Activated CD8-positive, alpha-beta T cell treated with anti-CD3 and anti-CD28 coated beads, Interleukin-2, amount 10 ng/mL, durations not matched to agents 7 days and 5 days (primary cell): ENCODE data around the gene ZNF726. TPM values are rescaled to one million over a fixed set of nuclear protein-coding genes. Genes with fewer than 3 reads are reported as not detected.
"Not testable (repeated sequence)": the region's sequence is repeated elsewhere in the genome, so short reads cannot be mapped to it uniquely, and the experiment has no call there.

ENCODE experiments used
- ATAC-seq: fragments of 150-1000 bp; cut with Tn5 transposase; one replicate; pipeline ENCODE4 v1.10.0; 2021; ENCODE audit warnings: moderate library complexity
- CTCF ChIA-PET: fragments of 350-600 bp; sonication (Branson Sonifier 250); formaldehyde crosslinking; loops from one replicate; lab custom pipeline; 2021; ENCODE audit warnings: antibody characterized with exemption; lab: Charles Lee
- POLR2A ChIA-PET: fragments of 350-600 bp; sonication (Branson Sonifier 250); formaldehyde crosslinking; loops from one replicate; lab custom pipeline; 2021; ENCODE audit warnings: antibody characterized with exemption; lab: Charles Lee
- DNase-seq: peaks from one replicate; pipeline ENCODE4 v3.0.0-alpha.2; 2020
- H3K27ac Mint-ChIP-seq: one replicate; pipeline ENCODE4 v1.8.0; 2021; ENCODE audit warnings: mild to moderate bottlenecking, mixed read lengths
- H3K27me3 Mint-ChIP-seq: one replicate; pipeline ENCODE4 v1.8.0; 2021; ENCODE audit warnings: low read depth, mixed read lengths
- H3K36me3 Mint-ChIP-seq: one replicate; pipeline ENCODE4 v1.8.0; 2021; ENCODE audit warnings: low read depth, mixed read lengths
- H3K4me1 Mint-ChIP-seq: one replicate; pipeline ENCODE4 v1.8.0; 2021; ENCODE audit warnings: low read depth, mixed read lengths
- H3K4me3 Mint-ChIP-seq: one replicate; pipeline ENCODE4 v1.8.0; 2021; ENCODE audit warnings: mild to moderate bottlenecking, mixed read lengths
- H3K9me3 Mint-ChIP-seq: one replicate; pipeline ENCODE4 v1.8.0; 2022; ENCODE audit warnings: mixed read lengths; ENCODE audit not compliant: insufficient read depth
- total RNA-seq, 2 experiments: library from RNA; stranded (reverse); gene quantifications; one replicate each; pipeline ENCODE4 v1.2.3, GENCODE V29; 2021

Gene ZNF726
- total RNA-seq, 2 experiments from 2014 or later = 16.6 to 16.7 TPM

DNA sequence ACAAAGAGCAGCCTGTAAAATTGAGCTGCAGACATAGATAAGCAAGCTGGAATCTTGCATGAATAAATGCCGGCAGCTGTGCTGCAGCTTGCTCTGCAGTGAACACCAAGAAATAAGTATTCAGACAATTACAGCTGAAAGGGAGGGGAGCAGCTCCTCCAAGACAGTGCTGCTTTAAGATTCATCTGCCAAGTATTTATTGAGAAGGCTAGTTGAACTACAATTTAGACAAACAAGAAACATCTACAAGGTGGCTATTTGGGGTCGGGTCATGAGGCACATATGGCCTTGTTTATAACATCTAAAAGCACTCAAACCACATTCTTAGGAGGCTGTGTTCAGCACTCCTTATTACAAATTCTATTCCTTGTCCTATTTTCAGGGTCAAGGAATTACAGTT lies 34.9 kb downstream of the ZNF726 start:
- Mint-ChIP-seq H3K4me1 (peaks cover 7% of the 10 kb centered on the region), H3K27me3 (no peaks in the 10 kb centered on the region)
- CTCF ChIA-PET = no interaction called here

DNA sequence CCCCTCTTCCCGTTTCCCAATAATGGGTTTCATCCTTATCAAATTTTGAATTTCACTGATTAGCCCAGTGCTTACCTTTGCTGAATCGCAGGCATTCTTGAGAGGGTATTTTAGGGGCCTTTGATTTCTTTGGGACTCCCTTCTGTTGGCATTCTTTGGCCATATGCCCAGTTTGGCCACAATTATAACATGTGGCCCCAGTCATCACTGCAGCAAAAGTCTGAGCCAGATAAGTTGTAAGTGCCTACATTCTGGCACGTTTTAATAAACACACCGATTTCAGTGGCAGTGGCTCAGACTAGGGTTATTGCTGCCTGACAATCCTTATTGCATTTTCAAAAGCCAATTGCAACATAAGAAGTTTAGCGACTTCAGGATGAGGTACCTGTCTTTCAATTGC lies 41.4 kb downstream of the ZNF726 start:
- CTCF ChIA-PET = no interaction called here
- Mint-ChIP-seq H3K4me3 (no peak overlapping the region), H3K4me1 (no peaks in the 10 kb centered on the region), H3K9me3 (peaks cover 24% of the 10 kb centered on the region), H3K27me3 (no peaks in the 10 kb centered on the region), H3K27ac (no peak overlapping the region), H3K36me3 (peaks cover 2% of the 10 kb centered on the region)
- ATAC-seq (no peak), DNase-seq (no peak)
- POLR2A ChIA-PET = no interaction called here

More for the DNA sequence above, 34.9 kb downstream of the ZNF726 start:
- Mint-ChIP-seq H3K27ac (no peak overlapping the region), H3K36me3 (peaks cover 42% of the 10 kb centered on the region), H3K4me3 (no peak overlapping the region), H3K9me3 (peaks cover 39% of the 10 kb centered on the region)
- ATAC-seq (no peak), DNase-seq (no peak)
- POLR2A ChIA-PET = no interaction called here

DNA sequence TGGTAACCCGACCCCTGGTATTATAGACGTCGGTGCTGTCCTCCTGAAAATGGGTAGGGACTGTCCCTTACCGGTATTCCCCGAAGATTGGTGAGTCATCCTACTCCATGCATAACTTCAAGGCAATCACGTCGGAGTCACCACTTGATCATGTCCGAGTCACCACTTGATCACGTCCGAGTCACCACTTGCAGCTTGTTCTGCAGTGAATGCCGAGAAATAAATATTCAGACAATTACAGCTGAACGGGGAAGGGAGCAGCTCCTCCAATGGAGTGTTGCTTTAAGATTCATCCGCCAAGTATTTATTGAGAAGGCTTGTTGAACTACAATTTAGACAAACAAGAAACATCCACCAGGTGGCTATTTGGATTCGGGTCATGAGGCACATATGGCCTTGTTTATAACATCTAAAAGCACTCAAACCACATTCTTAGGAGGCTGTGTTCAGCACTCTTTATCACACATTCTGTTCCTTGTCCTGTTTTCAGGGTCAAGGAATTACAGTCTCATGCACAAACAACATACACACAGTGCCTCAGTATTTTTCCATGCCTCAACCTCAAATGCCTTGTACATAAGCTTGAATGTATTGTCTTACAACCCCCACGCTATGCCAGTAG lies 43.1 kb downstream of the ZNF726 start:
- H3K36me3 Mint-ChIP-seq = no peaks in the 10 kb centered on the region
- ChIA-PET POLR2A (no interaction called here), CTCF (no interaction called here)
- H3K27ac Mint-ChIP-seq = no peak overlapping the region
- ATAC-seq (no peak), DNase-seq (no peak)
- no peaks in the 10 kb centered on the region for H3K4me1 Mint-ChIP-seq
- no peaks in the 10 kb centered on the region for H3K27me3 Mint-ChIP-seq
- no peak overlapping the region for H3K4me3 Mint-ChIP-seq
- H3K9me3 Mint-ChIP-seq = peaks cover 20% of the 10 kb centered on the region

DNA sequence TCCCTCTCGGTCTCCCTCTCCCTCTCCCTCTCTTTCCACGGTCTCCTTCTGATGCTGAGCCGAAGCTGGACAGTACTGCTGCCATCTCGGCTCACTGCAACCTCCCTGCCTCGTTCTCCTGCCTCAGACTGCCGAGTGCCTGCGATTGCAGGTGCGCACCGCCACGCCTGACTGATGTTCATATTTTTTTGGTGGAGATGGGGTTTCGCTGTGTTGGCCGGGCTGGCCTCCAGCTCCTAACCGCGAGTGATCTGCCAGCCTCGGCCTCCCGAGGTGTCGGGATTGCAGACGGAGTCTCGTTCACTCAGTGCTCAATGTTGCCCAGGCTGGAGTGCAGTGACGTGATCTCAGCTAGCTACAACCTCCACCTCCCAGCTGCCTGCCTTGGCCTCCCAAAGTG lies 48.7 kb downstream of the ZNF726 start:
- H3K27me3 Mint-ChIP-seq, POLR2A ChIA-PET, ATAC-seq, DNase-seq, H3K4me1 Mint-ChIP-seq, H3K36me3 Mint-ChIP-seq, H3K27ac Mint-ChIP-seq, H3K4me3 Mint-ChIP-seq, CTCF ChIA-PET: not testable (repeated sequence)
- peaks cover 19% of the 10 kb centered on the region for H3K9me3 Mint-ChIP-seq

DNA sequence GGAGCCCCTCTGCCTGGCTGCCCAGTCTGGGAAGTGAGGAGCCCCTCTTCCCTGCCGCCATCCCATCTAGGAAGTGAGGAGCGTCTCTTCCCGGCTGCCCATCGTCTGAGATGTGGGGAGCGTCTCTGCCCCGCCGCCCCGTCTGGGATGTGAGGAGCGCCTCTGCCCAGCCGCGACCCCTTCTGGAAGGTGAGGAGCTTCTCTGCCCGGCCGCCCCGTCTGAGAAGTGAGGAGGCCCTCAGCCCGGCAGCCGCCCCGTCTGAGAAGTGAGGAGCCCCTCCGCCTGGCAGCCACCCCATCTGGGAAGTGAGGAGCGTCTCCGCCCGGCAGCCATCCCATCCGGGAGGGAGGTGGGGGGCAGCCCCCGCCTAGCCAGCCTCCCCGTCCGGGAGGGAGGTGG lies 49.2 kb downstream of the ZNF726 start:
- H3K4me3 Mint-ChIP-seq, CTCF ChIA-PET, H3K27ac Mint-ChIP-seq, H3K36me3 Mint-ChIP-seq, ATAC-seq, H3K4me1 Mint-ChIP-seq, POLR2A ChIA-PET, H3K27me3 Mint-ChIP-seq, DNase-seq: not testable (repeated sequence)
- peaks cover 17% of the 10 kb centered on the region for H3K9me3 Mint-ChIP-seq

DNA sequence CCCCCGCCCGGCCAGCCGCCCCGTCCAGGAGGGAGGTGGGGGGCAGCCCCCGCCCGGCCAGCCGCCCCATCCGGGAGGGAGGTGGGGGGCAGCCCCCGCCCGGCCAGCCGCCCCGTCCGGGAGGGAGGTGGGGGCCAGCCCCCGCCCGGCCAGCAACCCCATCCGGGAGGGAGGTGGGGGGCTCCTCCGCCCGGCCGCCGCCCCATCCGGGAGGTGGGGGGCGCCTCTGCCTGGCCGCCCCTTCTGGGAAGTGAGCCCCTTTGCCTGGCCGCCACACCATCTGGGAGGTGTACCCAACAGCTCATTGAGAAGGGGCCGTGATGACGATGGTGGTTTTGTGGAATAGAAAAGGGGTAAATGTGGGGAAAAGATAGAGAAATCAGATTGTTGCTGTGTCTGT lies 49.6 kb downstream of the ZNF726 start:
- H3K4me3 Mint-ChIP-seq, H3K4me1 Mint-ChIP-seq, H3K36me3 Mint-ChIP-seq, ATAC-seq, CTCF ChIA-PET, DNase-seq, H3K27ac Mint-ChIP-seq, H3K27me3 Mint-ChIP-seq, POLR2A ChIA-PET: not testable (repeated sequence)
- peaks cover 14% of the 10 kb centered on the region for H3K9me3 Mint-ChIP-seq

DNA sequence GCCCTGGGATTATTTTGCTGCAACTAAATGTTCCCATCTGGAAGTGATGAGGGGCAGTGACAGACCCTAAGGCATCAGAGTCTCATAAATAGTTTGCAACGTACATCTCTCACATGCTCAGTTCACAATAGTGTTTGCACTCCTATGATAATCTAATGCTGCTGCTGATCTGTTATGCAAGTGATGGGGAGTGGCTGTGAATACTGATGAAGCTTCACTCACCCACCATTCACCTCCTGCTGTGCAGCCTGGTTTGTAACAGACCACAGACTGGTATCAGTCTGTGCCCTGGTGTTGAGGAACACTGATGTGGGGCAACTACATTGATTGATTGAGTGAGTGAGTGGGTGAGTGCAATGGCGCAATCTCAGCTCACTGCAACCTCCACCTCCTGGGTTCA lies 54.9 kb downstream of the ZNF726 start:
- ATAC-seq = no peak
- ChIA-PET CTCF (no interaction called here), POLR2A (no interaction called here)
- H3K36me3 Mint-ChIP-seq = peaks cover 5% of the 10 kb centered on the region
- H3K9me3 Mint-ChIP-seq = peaks cover 6% of the 10 kb centered on the region
- DNase-seq = no peak
- no peaks in the 10 kb centered on the region for H3K4me1 Mint-ChIP-seq
- H3K4me3 Mint-ChIP-seq = no peak overlapping the region
- H3K27me3 Mint-ChIP-seq = peaks cover 30% of the 10 kb centered on the region
- H3K27ac Mint-ChIP-seq = no peak overlapping the region

DNA sequence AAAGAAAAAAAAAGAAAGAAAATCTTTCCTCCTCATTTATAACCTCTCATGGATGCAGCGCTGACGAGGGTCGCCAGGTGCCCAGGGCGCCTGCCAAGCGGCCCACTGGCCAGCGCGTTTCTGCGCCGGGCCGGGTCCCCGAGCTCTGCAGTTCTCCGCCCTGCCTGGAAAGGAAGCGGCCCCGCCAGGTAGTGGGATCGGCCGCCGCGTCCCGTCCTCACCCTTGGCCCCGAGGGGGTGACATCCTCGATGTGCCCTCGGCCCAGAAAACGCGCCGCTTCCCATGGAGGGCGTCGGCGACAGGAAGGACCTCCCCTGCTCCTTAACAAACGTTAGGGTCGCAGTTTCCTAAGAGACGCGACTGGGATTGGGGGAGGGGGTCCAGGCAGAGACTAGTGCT lies 56.9 kb downstream of the ZNF726 start:
- H3K36me3 Mint-ChIP-seq = peaks cover 5% of the 10 kb centered on the region
- no peaks in the 10 kb centered on the region for H3K4me1 Mint-ChIP-seq
- no peak overlapping the region for H3K4me3 Mint-ChIP-seq
- POLR2A ChIA-PET = no interaction called here
- H3K27ac Mint-ChIP-seq = no peak overlapping the region
- ATAC-seq (no peak), DNase-seq (no peak)
- CTCF ChIA-PET = no interaction called here
- H3K27me3 Mint-ChIP-seq = peaks cover 30% of the 10 kb centered on the region
- H3K9me3 Mint-ChIP-seq = peaks cover 1% of the 10 kb centered on the region

DNA sequence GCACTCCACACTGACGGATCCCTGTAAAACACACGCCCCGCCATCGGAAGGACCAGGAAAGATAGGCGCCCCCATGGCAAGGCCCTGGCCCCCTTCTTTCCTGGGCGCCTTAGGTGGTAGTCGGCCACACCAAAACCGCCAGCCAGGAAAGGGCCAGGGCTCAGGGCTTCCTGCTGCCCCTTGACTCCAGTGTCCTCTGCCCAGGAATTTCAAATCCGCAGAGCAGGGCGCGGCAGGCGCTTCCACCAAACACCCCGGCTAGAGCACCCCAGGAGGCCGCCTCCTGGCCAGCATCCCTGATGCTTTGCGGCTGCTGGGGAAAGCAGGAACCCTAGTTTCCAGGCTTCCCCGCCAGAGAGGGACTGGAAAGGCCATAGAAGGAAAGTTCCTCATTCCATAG lies 57.5 kb downstream of the ZNF726 start:
- CTCF ChIA-PET = no interaction called here
- Mint-ChIP-seq H3K9me3 (no peaks in the 10 kb centered on the region), H3K27me3 (peaks cover 30% of the 10 kb centered on the region)

DNA sequence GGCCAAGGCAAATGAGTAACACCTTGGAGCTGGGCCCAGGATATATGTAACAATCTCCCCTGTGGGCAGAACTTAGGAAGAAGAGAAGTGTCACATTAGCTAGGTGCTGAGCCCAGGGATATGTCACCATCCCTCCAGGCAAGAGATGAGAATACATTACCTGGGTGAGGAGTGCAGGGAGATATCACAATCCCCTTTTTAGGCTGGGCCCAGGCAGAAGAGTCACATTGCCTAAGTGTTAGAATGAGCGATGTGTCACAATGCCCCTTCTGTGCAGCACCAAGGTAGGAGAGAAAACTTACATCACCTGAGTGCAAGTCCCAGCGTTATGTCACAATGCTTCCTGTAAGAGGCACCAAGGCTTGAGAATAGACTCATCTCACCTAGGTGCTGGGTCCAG lies 60.3 kb downstream of the ZNF726 start:
- H3K27me3 Mint-ChIP-seq = peaks cover 27% of the 10 kb centered on the region
- ATAC-seq = no peak
- peaks cover 4% of the 10 kb centered on the region for H3K9me3 Mint-ChIP-seq
- H3K36me3 Mint-ChIP-seq = peaks cover 5% of the 10 kb centered on the region
- CTCF ChIA-PET = no interaction called here
- H3K4me1 Mint-ChIP-seq = no peaks in the 10 kb centered on the region
- POLR2A ChIA-PET = no interaction called here
- H3K27ac Mint-ChIP-seq = no peak overlapping the region
- DNase-seq = no peak
- no peak overlapping the region for H3K4me3 Mint-ChIP-seq

More for the DNA sequence above, 57.5 kb downstream of the ZNF726 start:
- Mint-ChIP-seq H3K4me1 (no peaks in the 10 kb centered on the region), H3K4me3 (no peak overlapping the region), H3K27ac (no peak overlapping the region), H3K36me3 (peaks cover 5% of the 10 kb centered on the region)
- ATAC-seq = no peak
- POLR2A ChIA-PET = no interaction called here
- DNase-seq = no peak

DNA sequence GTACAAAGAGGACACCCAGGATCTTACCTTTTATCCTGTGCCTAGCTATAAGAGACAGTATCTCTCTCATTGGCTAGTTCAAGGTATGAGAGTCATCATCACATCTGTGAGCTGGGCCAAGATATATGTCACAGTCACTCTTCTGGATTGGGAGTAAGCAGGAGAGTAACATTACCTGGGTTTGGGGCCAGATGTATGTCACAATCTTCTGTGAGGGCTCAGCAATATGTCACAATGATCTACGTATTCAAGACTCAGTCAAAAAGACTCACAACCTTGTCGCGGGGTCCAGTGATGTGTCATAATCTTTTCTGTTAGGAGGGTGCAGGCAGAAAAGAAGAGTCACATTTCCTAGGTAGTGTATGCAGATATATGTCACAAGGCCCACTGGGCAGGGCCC lies 61.9 kb downstream of the ZNF726 start:
- POLR2A ChIA-PET, H3K27ac Mint-ChIP-seq, H3K36me3 Mint-ChIP-seq, CTCF ChIA-PET, DNase-seq, H3K9me3 Mint-ChIP-seq, H3K4me3 Mint-ChIP-seq, H3K4me1 Mint-ChIP-seq, ATAC-seq: not testable (repeated sequence)
- H3K27me3 Mint-ChIP-seq = peaks cover 14% of the 10 kb centered on the region

DNA sequence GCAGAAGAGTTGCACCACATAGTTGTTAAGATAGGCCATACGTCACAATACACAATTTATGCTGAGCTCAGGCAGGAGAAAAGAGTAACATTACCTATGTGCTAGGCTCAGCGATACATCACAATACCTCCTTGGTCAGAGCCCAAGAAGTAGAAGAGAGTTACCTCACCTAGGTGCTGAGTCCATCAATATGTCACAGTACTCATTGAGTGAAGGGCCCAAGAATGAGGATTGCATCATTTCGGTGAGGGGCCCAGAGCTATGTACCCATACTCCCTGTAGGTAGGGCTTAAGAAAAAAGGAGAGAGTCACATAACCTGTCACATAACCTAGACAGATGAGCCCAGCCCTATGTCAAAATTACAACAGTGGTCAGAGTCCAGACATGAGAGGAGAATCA lies 62.6 kb downstream of the ZNF726 start:
- ATAC-seq, H3K9me3 Mint-ChIP-seq, H3K36me3 Mint-ChIP-seq, H3K27me3 Mint-ChIP-seq, H3K4me3 Mint-ChIP-seq, CTCF ChIA-PET, DNase-seq, POLR2A ChIA-PET, H3K4me1 Mint-ChIP-seq, H3K27ac Mint-ChIP-seq: not testable (repeated sequence)

DNA sequence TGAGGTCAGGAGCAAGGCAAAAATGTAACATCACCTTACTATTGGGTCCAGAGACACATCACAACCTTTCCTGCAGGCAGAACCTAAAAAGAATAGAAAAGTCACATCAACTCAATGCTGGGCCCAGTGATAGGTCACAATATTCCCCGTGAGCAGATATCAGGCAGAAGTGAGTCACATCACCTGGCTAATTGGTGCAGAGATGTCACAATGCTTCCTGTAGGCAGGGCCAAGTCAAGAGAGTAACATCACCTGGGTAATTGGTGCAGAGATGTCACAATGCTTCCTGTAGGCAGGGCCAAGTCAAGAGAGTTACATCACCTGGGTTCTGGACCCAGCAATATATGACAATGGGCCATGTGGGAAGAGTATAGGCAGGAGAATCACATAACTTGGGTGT lies 63.4 kb downstream of the ZNF726 start:
- H3K36me3 Mint-ChIP-seq = no peaks in the 10 kb centered on the region
- H3K27me3 Mint-ChIP-seq = peaks cover under 1% of the 10 kb centered on the region

More for the DNA sequence above, 63.4 kb downstream of the ZNF726 start:
- peaks cover 4% of the 10 kb centered on the region for H3K9me3 Mint-ChIP-seq
- DNase-seq = no peak
- no peak overlapping the region for H3K27ac Mint-ChIP-seq
- ATAC-seq = no peak
- ChIA-PET CTCF (no interaction called here), POLR2A (no interaction called here)
- no peaks in the 10 kb centered on the region for H3K4me1 Mint-ChIP-seq
- no peak overlapping the region for H3K4me3 Mint-ChIP-seq
